Endothelial cell of umbilical vein (primary cell): Measurements from ENCODE around the gene SH3D21.

Experiments
- EZH2 ChIP-seq: IDR thresholded peaks from 2 replicates; pipeline ENCODE4 v1.6.1; 2012; ENCODE audit warnings: borderline replicate concordance, low read depth, mild to moderate bottlenecking, moderate library complexity, low read length, inconsistent platforms; ENCODE audit not compliant: severe bottlenecking
- GATA2 ChIP-seq: IDR thresholded peaks from 2 replicates; pipeline ENCODE4 v1.7.0; 2011; ENCODE audit warnings: low read depth, mild to moderate bottlenecking, moderate library complexity, mixed read lengths, low read length; ENCODE audit not compliant: insufficient read length, insufficient read depth
- JUN ChIP-seq: IDR thresholded peaks from 2 replicates; pipeline ENCODE4 v1.6.1; 2011; ENCODE audit warnings: borderline replicate concordance, low read depth; ENCODE audit not compliant: insufficient read length, insufficient read depth
- POLR2A ChIP-seq: IDR thresholded peaks from 2 replicates; pipeline ENCODE4 v1.6.1; 2012; ENCODE audit warnings: low read depth, mild to moderate bottlenecking, control low read depth, low read length
- POLR2AphosphoS5 ChIP-seq: IDR thresholded peaks from 2 replicates; pipeline ENCODE4 v1.6.1; 2012; ENCODE audit warnings: low read depth, mild to moderate bottlenecking, control low read depth, low read length, moderate library complexity; ENCODE audit not compliant: insufficient read depth
- TF ChIP-seq, protein P1 (sequence below), 2 donors: IDR thresholded peaks; 1 replicate in 1 of 2; 2 replicates in 1 of 2; pipeline ENCODE4 v1.5.1; 2011; ENCODE audit warnings: low read length in 2 of 2, mild to moderate bottlenecking in 2 of 2, moderate library complexity in 2 of 2, control low read depth in 1 of 2, inconsistent platforms in 1 of 2, low read depth in 1 of 2; ENCODE audit not compliant: insufficient read depth in 1 of 2; ENCODE audit errors: extremely low read depth in 1 of 2

DNA sequence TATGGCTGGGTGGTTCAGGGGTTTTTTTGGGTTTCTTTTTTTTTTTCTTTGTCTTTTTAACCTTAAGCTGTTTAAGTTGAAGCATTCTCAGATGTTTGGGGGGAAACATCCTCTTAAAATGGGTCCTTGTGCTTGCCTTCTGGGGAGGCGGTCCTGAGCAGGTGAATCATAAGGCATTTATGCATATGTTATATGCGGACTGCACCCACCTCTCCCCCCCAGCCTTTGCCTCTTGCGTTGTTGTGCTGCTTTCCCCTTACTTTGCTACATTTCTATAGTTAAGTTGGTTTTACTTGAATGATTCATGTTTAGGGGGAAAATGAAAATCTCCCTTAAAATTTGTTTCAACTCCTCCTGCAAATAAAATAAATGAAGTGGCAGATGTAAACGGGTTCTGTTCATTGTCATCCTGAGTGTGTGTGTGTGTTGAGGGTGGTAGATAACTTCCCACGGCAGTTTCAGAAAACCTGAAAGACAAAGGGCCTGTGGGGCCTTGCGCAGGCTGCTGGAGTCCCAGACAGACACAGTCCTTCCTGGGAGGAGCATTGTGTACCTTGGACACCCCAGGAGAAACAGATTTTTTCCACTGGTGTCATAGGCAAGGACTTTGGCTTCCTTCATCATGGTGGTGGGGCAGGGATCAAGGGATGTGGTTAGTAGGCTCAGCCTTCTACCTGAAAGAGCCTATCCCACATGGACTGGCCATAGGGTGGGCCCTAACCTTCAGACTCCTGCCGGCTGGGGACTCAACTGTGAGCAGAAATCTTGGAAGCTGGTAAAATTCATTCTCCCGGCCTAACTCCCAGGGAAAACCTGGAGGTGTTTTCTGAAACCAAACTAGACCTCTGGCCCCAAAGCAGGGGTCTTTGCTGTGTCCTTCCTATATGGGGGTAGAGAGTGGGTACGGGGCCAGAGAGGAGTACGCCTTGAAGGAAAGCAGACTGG, 926 bp upstream of the SH3D21 start:
- TF ChIP-seq POLR2AphosphoS5 (no peak), GATA2 (no peak), POLR2A (no peak), JUN (no peak), EZH2 (no peak)
- TF ChIP-seq, protein P1, sequence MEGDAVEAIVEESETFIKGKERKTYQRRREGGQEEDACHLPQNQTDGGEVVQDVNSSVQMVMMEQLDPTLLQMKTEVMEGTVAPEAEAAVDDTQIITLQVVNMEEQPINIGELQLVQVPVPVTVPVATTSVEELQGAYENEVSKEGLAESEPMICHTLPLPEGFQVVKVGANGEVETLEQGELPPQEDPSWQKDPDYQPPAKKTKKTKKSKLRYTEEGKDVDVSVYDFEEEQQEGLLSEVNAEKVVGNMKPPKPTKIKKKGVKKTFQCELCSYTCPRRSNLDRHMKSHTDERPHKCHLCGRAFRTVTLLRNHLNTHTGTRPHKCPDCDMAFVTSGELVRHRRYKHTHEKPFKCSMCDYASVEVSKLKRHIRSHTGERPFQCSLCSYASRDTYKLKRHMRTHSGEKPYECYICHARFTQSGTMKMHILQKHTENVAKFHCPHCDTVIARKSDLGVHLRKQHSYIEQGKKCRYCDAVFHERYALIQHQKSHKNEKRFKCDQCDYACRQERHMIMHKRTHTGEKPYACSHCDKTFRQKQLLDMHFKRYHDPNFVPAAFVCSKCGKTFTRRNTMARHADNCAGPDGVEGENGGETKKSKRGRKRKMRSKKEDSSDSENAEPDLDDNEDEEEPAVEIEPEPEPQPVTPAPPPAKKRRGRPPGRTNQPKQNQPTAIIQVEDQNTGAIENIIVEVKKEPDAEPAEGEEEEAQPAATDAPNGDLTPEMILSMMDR (IDR thresholded peaks at IDR 0.05; ENCODE audit: extremely low read depth in 1 of 2, insufficient read depth in 1 of 2, low read depth in 1 of 2, low read length in 2 of 2), result no peak
